Right lobe of liver (tissue), 6 donors: ENCODE measurements around the gene HTRA2. TPM values are rescaled to one million over a fixed set of nuclear protein-coding genes. Genes with fewer than 3 reads are reported as not detected.

Experiments used
- ATAC-seq, 4 donors: fragments of 200-7000 bp; cut with Tn5 transposase; one replicate each; pipeline ENCODE4 v1.9.1; 2020; ENCODE audit warnings: mild to moderate bottlenecking in 4 of 4, moderate library complexity in 4 of 4
- DNase-seq, 3 donors: peaks; one replicate each; pipeline ENCODE4 v3.0.0-alpha.2; 2020
- H3K27ac ChIP-seq, 3 donors: fragments of 200-600 bp; one replicate each; pipeline ENCODE4 v1.8.0; 2022
- H3K27me3 ChIP-seq, 2 donors: fragments of 200-600 bp; one replicate each; pipeline ENCODE4 v1.8.0; 2022
- H3K36me3 ChIP-seq, 4 donors: fragments of 200-600 bp; sonication (generic) in 1 of 4; one replicate each; pipeline versions ENCODE4 v1.5.1 to v1.8.0; 2017 to 2022; ENCODE audit warnings: control low read depth in 1 of 4
- H3K4me1 ChIP-seq, 4 donors: fragments of 200-600 bp; sonication (generic) in 1 of 4; one replicate each; pipeline versions ENCODE4 v1.5.1 to v1.8.0; 2017 to 2022; ENCODE audit warnings: control low read depth in 1 of 4
- H3K4me3 ChIP-seq, 3 donors: fragments of 200-600 bp; one replicate each; pipeline ENCODE4 v1.8.0; 2022
- H3K9me3 ChIP-seq, 4 donors: fragments of 200-600 bp; sonication (generic) in 1 of 4; one replicate each; pipeline versions ENCODE4 v1.5.1 to v1.8.0; 2017 to 2022; ENCODE audit warnings: control low read depth in 1 of 4
- POLR2A ChIP-seq: fragments of 450-650 bp; IDR thresholded peaks from one replicate; pipeline ENCODE4 v1.6.1; 2017; ENCODE audit warnings: antibody characterized with exemption, mild to moderate bottlenecking
- WGBS: methylation state at CpG from one replicate; pipeline ENCODE4 v1.1.6; 2018; ENCODE audit warnings: low coverage, low lambda C conversion rate; ENCODE audit not compliant: insufficient coverage; ENCODE audit errors: missing lambda C conversion rate; 5-methylcytosine and 5-hydroxymethylcytosine counted together
- intact Hi-C, 2 donors: fragments of 100-400 bp; cut with DNase I; formaldehyde crosslinking; loops; one replicate each; pipeline versions ENCODE4 v1.11.2 to v1.14.1; 2022
- total RNA-seq, 6 experiments: library from RNA; depleted of rRNA in 2 of 6; stranded (reverse); fragments of >200 nt in 2 of 6; fragmentation: NEBNext Ultra II Directional in 3 of 6; extraction: Animal tissue kit (Norgen Biotek cat#: 25700) in 3 of 6; gene quantifications; one replicate each; pipeline versions ENCODE4 v1.1.0 to v1.2.4, GENCODE V29; 2016 to 2023
- TF ChIP-seq, protein P1 (sequence below), 4 donors: fragments of 200-600 bp in 3 of 4; fragments of 450-650 bp in 1 of 4; IDR thresholded peaks; one replicate each; pipeline versions ENCODE4 v1.5.1 to v1.8.0; 2016 to 2022; ENCODE audit warnings: antibody characterized with exemption in 4 of 4, mild to moderate bottlenecking in 2 of 4
- donor health status: DM: no; HTN: yes; CAD: no.
- donor health status: DM: no; HTN: no; CAD: no.
- donor health status: DM: no; HTN: no; CAD: no.
- donor health status: DM: no; HTN: yes; CAD: no.
- donor health status: DM: no; HTN: yes; CAD: no.

Gene HTRA2
- total RNA-seq, 6 experiments from 2014 or later: 12.3 to 20.3 (median 15.2) TPM

DNA sequence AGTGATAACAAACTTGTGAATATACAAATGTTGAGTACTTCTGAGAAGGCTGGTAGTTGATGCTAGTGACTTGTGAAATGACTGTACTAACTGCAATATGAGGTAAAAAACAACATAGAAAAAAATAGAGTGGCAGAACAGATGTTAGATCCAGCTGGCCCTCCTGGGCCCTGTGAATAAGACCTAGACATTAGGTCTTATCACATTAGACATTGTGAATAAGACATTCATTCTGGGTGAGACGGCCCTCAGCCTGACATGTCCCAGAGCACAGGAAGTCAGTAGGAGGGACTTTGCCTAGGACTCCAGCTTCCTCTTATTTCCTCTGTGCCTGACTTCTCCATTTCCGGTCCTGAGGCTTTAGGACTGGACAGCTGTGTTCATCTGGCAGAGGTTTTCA, 47.7 kb downstream of the HTRA2 start:
- 27% methylated on average over 2 of the region's 2 CpGs for WGBS
- Histone ChIP-seq H3K9me3 (no peaks in the 10 kb centered on the region), H3K36me3 (no peaks in the 10 kb centered on the region), H3K4me1 (no peaks in the 10 kb centered on the region), H3K27ac (peak overlapping the region in 1 of 3 donors; percentile 49), H3K4me3 (no peak overlapping the region), H3K27me3 (no peaks in the 10 kb centered on the region)
- intact Hi-C loops: no loop called here
- no peak for TF ChIP-seq POLR2A
- TF ChIP-seq, protein P1, sequence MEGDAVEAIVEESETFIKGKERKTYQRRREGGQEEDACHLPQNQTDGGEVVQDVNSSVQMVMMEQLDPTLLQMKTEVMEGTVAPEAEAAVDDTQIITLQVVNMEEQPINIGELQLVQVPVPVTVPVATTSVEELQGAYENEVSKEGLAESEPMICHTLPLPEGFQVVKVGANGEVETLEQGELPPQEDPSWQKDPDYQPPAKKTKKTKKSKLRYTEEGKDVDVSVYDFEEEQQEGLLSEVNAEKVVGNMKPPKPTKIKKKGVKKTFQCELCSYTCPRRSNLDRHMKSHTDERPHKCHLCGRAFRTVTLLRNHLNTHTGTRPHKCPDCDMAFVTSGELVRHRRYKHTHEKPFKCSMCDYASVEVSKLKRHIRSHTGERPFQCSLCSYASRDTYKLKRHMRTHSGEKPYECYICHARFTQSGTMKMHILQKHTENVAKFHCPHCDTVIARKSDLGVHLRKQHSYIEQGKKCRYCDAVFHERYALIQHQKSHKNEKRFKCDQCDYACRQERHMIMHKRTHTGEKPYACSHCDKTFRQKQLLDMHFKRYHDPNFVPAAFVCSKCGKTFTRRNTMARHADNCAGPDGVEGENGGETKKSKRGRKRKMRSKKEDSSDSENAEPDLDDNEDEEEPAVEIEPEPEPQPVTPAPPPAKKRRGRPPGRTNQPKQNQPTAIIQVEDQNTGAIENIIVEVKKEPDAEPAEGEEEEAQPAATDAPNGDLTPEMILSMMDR (IDR thresholded peaks at IDR 0.05): no peak
- no peak for DNase-seq
- peak; percentile 59 to 69 (median 64) for ATAC-seq

DNA sequence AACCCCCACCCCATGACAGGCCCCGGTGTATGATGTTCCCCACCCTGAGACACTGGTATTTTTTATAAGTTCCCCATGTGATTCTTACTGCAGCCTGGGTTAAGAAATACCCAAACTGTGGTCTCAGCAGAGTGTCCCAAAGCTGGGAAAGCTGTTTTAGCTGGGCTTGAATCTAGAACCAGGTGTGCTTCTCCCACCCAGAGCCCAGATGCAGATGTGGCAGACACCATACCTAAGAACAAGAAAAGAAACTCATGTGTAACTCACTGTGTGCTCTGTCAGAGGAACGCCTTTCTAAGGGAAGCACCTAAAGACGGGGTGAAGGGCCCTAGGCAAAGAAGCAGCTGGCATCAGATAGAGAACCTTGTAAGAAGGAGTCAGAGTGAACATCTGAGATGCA, 48.7 kb downstream of the HTRA2 start:
- H3K27ac ChIP-seq: no peak overlapping the region
- H3K4me1 ChIP-seq: no peaks in the 10 kb centered on the region
- no peaks in the 10 kb centered on the region for H3K36me3 ChIP-seq
- no peaks in the 10 kb centered on the region for H3K27me3 ChIP-seq
- ATAC-seq (no peak), DNase-seq (no peak)
- no peaks in the 10 kb centered on the region for H3K9me3 ChIP-seq
- TF ChIP-seq POLR2A: no peak
- TF ChIP-seq, protein P1 (IDR thresholded peaks at IDR 0.05): no peak
- 65% methylated on average over 3 of the region's 3 CpGs for WGBS
- intact Hi-C loops: no loop called here
- no peak overlapping the region for H3K4me3 ChIP-seq

DNA sequence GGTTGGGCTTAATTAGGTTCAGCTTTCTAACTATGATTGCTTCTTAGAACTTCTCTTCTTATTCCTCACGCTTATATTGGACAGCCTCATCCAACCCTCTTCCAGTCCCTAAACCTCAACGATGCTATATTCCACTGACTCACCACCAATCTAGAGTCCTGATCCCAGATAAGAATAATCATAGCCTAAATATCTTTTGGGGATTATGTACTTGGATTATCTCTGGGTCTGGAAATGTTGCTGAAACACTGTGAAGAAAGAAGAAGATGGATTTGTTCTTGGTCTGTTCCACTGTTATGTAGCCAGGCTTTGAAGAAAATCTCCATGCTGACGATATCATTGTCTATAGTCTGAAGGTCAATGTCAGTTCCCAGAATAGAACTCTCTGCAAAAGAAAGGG, 51.7 kb downstream of the HTRA2 start:
- Histone ChIP-seq H3K36me3 (no peaks in the 10 kb centered on the region), H3K9me3 (no peaks in the 10 kb centered on the region)

DNA sequence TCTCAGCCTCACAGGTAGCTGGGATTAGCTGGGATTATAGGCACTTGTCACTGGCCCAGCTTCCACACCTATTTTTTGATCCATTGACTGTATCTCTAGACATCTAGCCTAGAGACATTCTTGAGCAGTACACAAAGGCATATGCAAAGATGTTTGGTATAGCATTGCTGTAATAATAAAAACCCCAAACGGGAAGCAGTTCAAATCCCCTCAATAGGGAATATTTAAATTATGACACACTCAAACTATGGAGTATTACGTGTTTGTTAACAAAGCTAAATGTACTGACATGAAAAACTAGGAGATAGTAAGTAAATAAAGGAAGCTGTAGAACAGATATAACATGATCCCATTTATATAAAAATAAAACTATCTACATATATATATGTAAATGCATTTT, 52.5 kb downstream of the HTRA2 start:
- H3K4me1 ChIP-seq: no peaks in the 10 kb centered on the region
- no peak for ATAC-seq
- no peaks in the 10 kb centered on the region for H3K9me3 ChIP-seq
- no peak for TF ChIP-seq POLR2A
- intact Hi-C loops: no loop called here
- H3K4me3 ChIP-seq: no peak overlapping the region
- no peak overlapping the region for H3K27ac ChIP-seq
- H3K36me3 ChIP-seq: no peaks in the 10 kb centered on the region
- DNase-seq: no peak
- H3K27me3 ChIP-seq: no peaks in the 10 kb centered on the region
- WGBS: 70% methylated on average over 2 of the region's 2 CpGs

More for the DNA sequence above, 51.7 kb downstream of the HTRA2 start:
- Histone ChIP-seq H3K4me1 (no peaks in the 10 kb centered on the region), H3K27ac (no peak overlapping the region), H3K4me3 (no peak overlapping the region), H3K27me3 (no peaks in the 10 kb centered on the region)
- intact Hi-C loops: no loop called here
- no peak for ATAC-seq
- no peak for DNase-seq
- TF ChIP-seq, protein P1 (IDR thresholded peaks at IDR 0.05): no peak
- no peak for TF ChIP-seq POLR2A
- 80% methylated on average over 3 of the region's 3 CpGs for WGBS

Other genes with a start within 250 kb of the HTRA2 start
- 1 to 10 TPM in 2 of 6 experiments, under 1 TPM in 4; 0.12 to 1.2 (median 0.68) TPM for gene SLC4A5, start 186.5 kb upstream of the HTRA2 start, total RNA-seq
- gene DCTN1, start 149.6 kb upstream of the HTRA2 start, total RNA-seq: 10 to 100 TPM; 33.7 to 47.9 (median 37.3) TPM
- under 1 TPM in 5 of 6 experiments, not detected in 1; 0.18 to 0.56 (median 0.31) TPM for gene C2orf81, start 108.3 kb upstream of the HTRA2 start, total RNA-seq
- 1 to 10 TPM; 1.6 to 5.3 (median 2.2) TPM for gene WDR54, start 108.2 kb upstream of the HTRA2 start, total RNA-seq
- gene RTKN, start 88.0 kb upstream of the HTRA2 start, total RNA-seq: 100 to 1,000 TPM in 2 of 6 experiments, 10 to 100 TPM in 4; 61.5 to 103 (median 83.0) TPM
- gene INO80B, start 74.8 kb upstream of the HTRA2 start, total RNA-seq: 10 to 100 TPM in 5 of 6 experiments, 1 to 10 TPM in 1; 3.4 to 20.3 (median 18.8) TPM
- gene WBP1, start 71.5 kb upstream of the HTRA2 start, total RNA-seq: 10 to 100 TPM; 29.6 to 37.6 (median 32.2) TPM
- 10 to 100 TPM; 41.0 to 45.2 (median 43.6) TPM for gene MOGS, start 64.6 kb upstream of the HTRA2 start, total RNA-seq
- 10 to 100 TPM; 10.7 to 51.9 (median 42.6) TPM for gene MRPL53, start 57.3 kb upstream of the HTRA2 start, total RNA-seq
- 10 to 100 TPM in 3 of 6 experiments, 1 to 10 TPM in 3; 5.9 to 15.4 (median 11.2) TPM for gene CCDC142, start 46.9 kb upstream of the HTRA2 start, total RNA-seq
- gene TTC31, start 46.9 kb upstream of the HTRA2 start, total RNA-seq: 10 to 100 TPM; 14.5 to 31.5 (median 26.7) TPM
- 1 to 10 TPM; 1.4 to 8.4 (median 5.8) TPM for gene LBX2, start 30.3 kb upstream of the HTRA2 start, total RNA-seq
- 10 to 100 TPM in 5 of 6 experiments, 1 to 10 TPM in 1; 9.6 to 17.5 (median 13.3) TPM for gene PCGF1, start 22.2 kb upstream of the HTRA2 start, total RNA-seq
- gene TLX2, start 15.5 kb upstream of the HTRA2 start, total RNA-seq: not detected
- not detected for gene DQX1, start 3.7 kb upstream of the HTRA2 start, total RNA-seq
- gene AUP1, start 227 bp upstream of the HTRA2 start, total RNA-seq: 100 to 1,000 TPM in 1 of 6 experiments, 10 to 100 TPM in 5; 64.6 to 109 (median 80.4) TPM
- 1 to 10 TPM in 5 of 6 experiments, under 1 TPM in 1; 0.92 to 3.3 (median 1.8) TPM for gene LOXL3, start 24.0 kb downstream of the HTRA2 start, total RNA-seq
- gene DOK1, start 24.8 kb downstream of the HTRA2 start, total RNA-seq: 1 to 10 TPM; 1.9 to 3.7 (median 3.2) TPM
- gene M1AP, start 118.4 kb downstream of the HTRA2 start, total RNA-seq: not detected
- 1 to 10 TPM; 1.1 to 2.3 (median 1.6) TPM for gene SEMA4F, start 124.3 kb downstream of the HTRA2 start, total RNA-seq